Endodermal cell (in vitro differentiated cells): ENCODE data around the gene EPS8L3. TPM values are rescaled to one million over a fixed set of nuclear protein-coding genes. Genes with fewer than 3 reads are reported as not detected.
A peak's percentile ranks its signal among the peaks of the same experiment; 100 is the strongest.

Experiments
- DNase-seq: peaks from one replicate; pipeline ENCODE4 v3.0.0-alpha.2; 2017
- H3K27ac ChIP-seq: 2 replicates; pipeline ENCODE4 v1.5.1; 2013; ENCODE audit warnings: mild to moderate bottlenecking, low read depth, low read length, moderate library complexity
- H3K27me3 ChIP-seq: 2 replicates; pipeline ENCODE4 v1.6.1; 2013; ENCODE audit warnings: mild to moderate bottlenecking, low read length, moderate library complexity; ENCODE audit not compliant: insufficient read depth, control insufficient read depth, poor library complexity, severe bottlenecking
- H3K36me3 ChIP-seq: 2 replicates; pipeline ENCODE4 v1.7.0; 2013; ENCODE audit warnings: mild to moderate bottlenecking, low read length, moderate library complexity; ENCODE audit not compliant: control insufficient read depth, insufficient read depth
- H3K4me1 ChIP-seq: one replicate; pipeline ENCODE4 v1.7.0; 2013; ENCODE audit warnings: low read length; ENCODE audit not compliant: control insufficient read depth, insufficient read depth
- H3K4me3 ChIP-seq: 2 replicates; pipeline ENCODE4 v1.5.1; 2013; ENCODE audit warnings: mild to moderate bottlenecking, low read length, moderate library complexity
- H3K9ac ChIP-seq: 2 replicates; pipeline ENCODE4 v1.6.1; 2013; ENCODE audit warnings: mild to moderate bottlenecking, low read length, moderate library complexity; ENCODE audit not compliant: poor library complexity, severe bottlenecking; ENCODE audit errors: extremely low read depth
- H3K9me3 ChIP-seq: 2 replicates; pipeline ENCODE4 v1.6.1; 2013; ENCODE audit warnings: mild to moderate bottlenecking, low read length, moderate library complexity; ENCODE audit not compliant: control insufficient read depth
- H3K27ac Mint-ChIP-seq: 2 replicates; pipeline ENCODE4 v1.8.0; 2020; ENCODE audit warnings: mixed read lengths
- H3K27me3 Mint-ChIP-seq: 2 replicates; pipeline ENCODE4 v1.8.0; 2021; ENCODE audit warnings: mild to moderate bottlenecking, mixed read lengths; ENCODE audit not compliant: insufficient read depth
- H3K36me3 Mint-ChIP-seq: 2 replicates; pipeline ENCODE4 v1.8.0; 2020; ENCODE audit warnings: low read depth, mixed read lengths
- H3K4me1 Mint-ChIP-seq: 2 replicates; pipeline ENCODE4 v1.8.0; 2020; ENCODE audit warnings: mixed read lengths
- H3K4me3 Mint-ChIP-seq: 2 replicates; pipeline ENCODE4 v1.8.0; 2020; ENCODE audit warnings: mild to moderate bottlenecking, moderate library complexity, mixed read lengths
- H3K9me3 Mint-ChIP-seq: 2 replicates; pipeline ENCODE4 v1.8.0; 2020; ENCODE audit warnings: mild to moderate bottlenecking, mixed read lengths
- WGBS, 2 experiments: methylation state at CpG; one replicate each; pipeline versions ENCODE4 v1.1.5 to v1.1.7; 2013; ENCODE audit warnings: missing lambda C conversion rate in 2 of 2, mixed read lengths in 1 of 2; ENCODE audit not compliant: insufficient coverage in 1 of 2, insufficient read length in 1 of 2; 5-methylcytosine and 5-hydroxymethylcytosine counted together
- total RNA-seq, 2 donors: library from RNA; stranded (reverse); fragmentation: NEBNext Ultra II Directional in 1 of 2; extraction: Animal tissue kit (Norgen Biotek cat#: 25700) in 1 of 2; gene quantifications; 2 replicates in 1 of 2; 3 replicates in 1 of 2; pipeline ENCODE4 v1.2.1, GENCODE V29; 2021
- TF ChIP-seq, protein P1 (sequence below): fragments of 200-600 bp; sonication (generic); conservative IDR thresholded peaks from 2 replicates; pipeline ENCODE4 v1.5.0; 2021; ENCODE audit warnings: antibody characterized with exemption, mild to moderate bottlenecking

EPS8L3 gene
- total RNA-seq, 2 donors from 2014 or later = not detected

DNA sequence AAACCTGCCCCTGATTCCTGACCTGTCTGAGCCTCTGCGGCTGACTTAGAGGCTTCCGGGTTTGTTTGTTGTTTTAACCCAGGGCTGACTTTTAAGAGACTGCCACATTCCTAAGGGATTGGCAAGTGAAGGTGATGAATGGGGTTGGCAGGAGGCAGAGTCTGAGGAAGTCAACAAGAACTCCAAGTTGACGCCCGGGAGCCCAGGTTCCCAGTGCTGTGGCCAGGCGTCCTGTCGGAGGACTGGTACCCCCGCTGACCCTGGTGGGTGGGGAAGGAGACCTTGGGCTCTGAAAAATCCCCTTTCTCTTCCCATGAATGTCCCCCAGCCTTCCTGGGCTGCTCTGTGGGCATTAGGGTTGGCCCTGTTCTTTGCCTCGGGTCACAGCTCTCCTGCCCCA is 19.7 kb upstream of the EPS8L3 start:
- H3K9me3 Mint-ChIP-seq = peaks cover 3% of the 10 kb centered on the region
- H3K4me1 ChIP-seq = peaks cover 15% of the 10 kb centered on the region
- H3K36me3 Mint-ChIP-seq = no peaks in the 10 kb centered on the region
- H3K4me1 Mint-ChIP-seq = peaks cover 15% of the 10 kb centered on the region
- H3K9ac ChIP-seq = no peak overlapping the region
- no peaks in the 10 kb centered on the region for H3K27me3 ChIP-seq
- peak; percentile 86 for DNase-seq
- no peaks in the 10 kb centered on the region for H3K36me3 ChIP-seq
- 48 to 64% methylated on average over 4 to 8 of the region's 8 CpGs for WGBS, 2 experiments
- no peak overlapping the region for H3K27ac Mint-ChIP-seq
- no peak overlapping the region for H3K4me3 ChIP-seq
- no peak overlapping the region for H3K27ac ChIP-seq
- no peak overlapping the region for H3K4me3 Mint-ChIP-seq
- TF ChIP-seq, protein P1, sequence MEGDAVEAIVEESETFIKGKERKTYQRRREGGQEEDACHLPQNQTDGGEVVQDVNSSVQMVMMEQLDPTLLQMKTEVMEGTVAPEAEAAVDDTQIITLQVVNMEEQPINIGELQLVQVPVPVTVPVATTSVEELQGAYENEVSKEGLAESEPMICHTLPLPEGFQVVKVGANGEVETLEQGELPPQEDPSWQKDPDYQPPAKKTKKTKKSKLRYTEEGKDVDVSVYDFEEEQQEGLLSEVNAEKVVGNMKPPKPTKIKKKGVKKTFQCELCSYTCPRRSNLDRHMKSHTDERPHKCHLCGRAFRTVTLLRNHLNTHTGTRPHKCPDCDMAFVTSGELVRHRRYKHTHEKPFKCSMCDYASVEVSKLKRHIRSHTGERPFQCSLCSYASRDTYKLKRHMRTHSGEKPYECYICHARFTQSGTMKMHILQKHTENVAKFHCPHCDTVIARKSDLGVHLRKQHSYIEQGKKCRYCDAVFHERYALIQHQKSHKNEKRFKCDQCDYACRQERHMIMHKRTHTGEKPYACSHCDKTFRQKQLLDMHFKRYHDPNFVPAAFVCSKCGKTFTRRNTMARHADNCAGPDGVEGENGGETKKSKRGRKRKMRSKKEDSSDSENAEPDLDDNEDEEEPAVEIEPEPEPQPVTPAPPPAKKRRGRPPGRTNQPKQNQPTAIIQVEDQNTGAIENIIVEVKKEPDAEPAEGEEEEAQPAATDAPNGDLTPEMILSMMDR = no peak
- H3K27me3 Mint-ChIP-seq = peaks cover 17% of the 10 kb centered on the region
- H3K9me3 ChIP-seq = peaks cover 13% of the 10 kb centered on the region

DNA sequence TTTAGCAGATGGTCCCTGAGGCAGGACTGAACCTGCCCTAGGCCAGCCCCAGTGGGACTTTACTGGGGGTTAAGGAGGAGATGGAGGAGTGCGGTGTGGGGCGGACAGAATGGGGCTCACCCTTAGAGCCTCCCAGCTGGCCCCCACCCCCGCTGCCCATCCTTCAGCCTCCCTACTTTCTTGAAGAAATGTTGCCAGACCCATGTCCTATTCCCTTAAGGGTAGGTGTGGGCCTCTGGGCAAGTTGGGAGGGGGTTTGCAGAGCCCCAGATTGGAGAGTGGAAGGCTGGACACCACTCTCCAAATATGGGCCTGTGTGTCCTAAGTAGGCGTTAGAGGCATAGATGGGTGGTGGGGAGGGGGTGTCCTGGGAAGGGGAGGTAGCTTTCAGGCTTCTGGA is 19.2 kb upstream of the EPS8L3 start:
- H3K4me3 Mint-ChIP-seq = no peak overlapping the region
- H3K4me1 Mint-ChIP-seq = peaks cover 15% of the 10 kb centered on the region
- Histone ChIP-seq H3K9me3 (peaks cover 13% of the 10 kb centered on the region), H3K36me3 (no peaks in the 10 kb centered on the region), H3K9ac (no peak overlapping the region), H3K27ac (no peak overlapping the region), H3K27me3 (no peaks in the 10 kb centered on the region), H3K4me3 (no peak overlapping the region), H3K4me1 (peaks cover 15% of the 10 kb centered on the region)
- DNase-seq = no peak
- H3K9me3 Mint-ChIP-seq = peaks cover 3% of the 10 kb centered on the region
- 96% methylated on average over 3 of the region's 4 CpGs; no CpG with 5 or more reads in 1 of the 2 experiments for WGBS, 2 experiments
- no peaks in the 10 kb centered on the region for H3K36me3 Mint-ChIP-seq
- TF ChIP-seq, protein P1 = no peak
- peaks cover 17% of the 10 kb centered on the region for H3K27me3 Mint-ChIP-seq
- H3K27ac Mint-ChIP-seq = no peak overlapping the region

DNA sequence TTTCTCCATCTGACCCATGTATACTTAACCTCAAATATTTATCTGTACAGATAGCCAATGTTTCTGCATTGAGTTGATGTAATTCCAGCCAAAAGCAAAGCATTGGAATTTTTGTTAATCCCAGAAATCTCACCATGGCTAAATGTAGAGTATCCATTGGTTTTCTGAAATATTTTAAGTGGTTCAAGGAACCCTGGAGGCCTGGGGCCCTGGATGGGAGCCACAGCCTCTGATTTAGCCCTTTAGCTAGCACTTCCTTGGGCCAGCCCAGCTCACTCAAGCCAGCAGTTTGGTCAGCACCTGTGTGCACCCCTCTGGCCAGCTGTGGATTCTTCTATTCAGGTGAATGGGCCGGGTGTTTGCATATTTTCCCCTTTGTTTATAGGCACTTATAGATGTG is 18.8 kb upstream of the EPS8L3 start:
- H3K27ac ChIP-seq = no peak overlapping the region
- peak; percentile 58 for DNase-seq
- no peak overlapping the region for H3K4me3 Mint-ChIP-seq
- H3K4me1 ChIP-seq = peaks cover 15% of the 10 kb centered on the region
- 65 to 67% methylated on average over 1 of the region's 1 CpG for whole genome bisulfite sequencing, 2 experiments
- TF ChIP-seq, protein P1 = no peak
- H3K27ac Mint-ChIP-seq = no peak overlapping the region
- H3K9ac ChIP-seq = no peak overlapping the region
- no peaks in the 10 kb centered on the region for H3K36me3 ChIP-seq
- peaks cover 15% of the 10 kb centered on the region for H3K27me3 Mint-ChIP-seq
- peaks cover 13% of the 10 kb centered on the region for H3K9me3 ChIP-seq
- H3K36me3 Mint-ChIP-seq = no peaks in the 10 kb centered on the region
- H3K27me3 ChIP-seq = no peaks in the 10 kb centered on the region
- peaks cover 3% of the 10 kb centered on the region for H3K9me3 Mint-ChIP-seq
- H3K4me3 ChIP-seq = no peak overlapping the region
- H3K4me1 Mint-ChIP-seq = peaks cover 15% of the 10 kb centered on the region
